H9 (cell line): ENCODE data around the gene SMPX. TPM values are rescaled to one million over a fixed set of nuclear protein-coding genes. Genes with fewer than 3 reads are reported as not detected.

Source experiments
- DNase-seq: peaks from one replicate; pipeline ENCODE4 v3.0.0-alpha.2; 2017
- H2AFZ ChIP-seq: one replicate; pipeline ENCODE4 v1.6.1; 2013; ENCODE audit warnings: mild to moderate bottlenecking, low read length, control low read depth, moderate library complexity
- H2AK5ac ChIP-seq: 2 replicates; pipeline ENCODE4 v1.6.1; 2013; ENCODE audit warnings: low read length, control low read depth, mixed read lengths; ENCODE audit not compliant: insufficient read length
- H2BK120ac ChIP-seq: one replicate; pipeline ENCODE4 v1.6.1; 2013; ENCODE audit warnings: low read depth, mild to moderate bottlenecking, low read length, control low read depth, inconsistent platforms; ENCODE audit not compliant: poor library complexity, severe bottlenecking
- H2BK12ac ChIP-seq: 2 replicates; pipeline ENCODE4 v1.6.1; 2013; ENCODE audit warnings: low read length, control low read depth, mixed read lengths, low read depth; ENCODE audit not compliant: insufficient read length
- H2BK15ac ChIP-seq: 2 replicates; pipeline ENCODE4 v1.6.1; 2013; ENCODE audit warnings: low read depth, low read length, control low read depth
- H2BK20ac ChIP-seq: one replicate; pipeline ENCODE4 v1.6.1; 2013; ENCODE audit warnings: low read depth, mild to moderate bottlenecking, low read length, control low read depth, inconsistent platforms; ENCODE audit not compliant: poor library complexity, severe bottlenecking
- H2BK5ac ChIP-seq: 2 replicates; pipeline ENCODE4 v1.6.1; 2013; ENCODE audit warnings: low read length, control low read depth, mixed read lengths; ENCODE audit not compliant: insufficient read length
- H3K14ac ChIP-seq: 2 replicates; pipeline ENCODE4 v1.6.1; 2013; ENCODE audit warnings: low read length, control low read depth; ENCODE audit not compliant: insufficient read depth
- H3K18ac ChIP-seq: 2 replicates; pipeline ENCODE4 v1.6.1; 2013; ENCODE audit warnings: low read depth, mild to moderate bottlenecking, mixed read lengths, low read length, control low read depth; ENCODE audit not compliant: insufficient read length
- H3K23ac ChIP-seq: 2 replicates; pipeline ENCODE4 v1.6.1; 2013; ENCODE audit warnings: low read length, control low read depth, mixed read lengths, low read depth; ENCODE audit not compliant: insufficient read length
- H3K23me2 ChIP-seq: 2 replicates; pipeline ENCODE4 v1.6.1; 2013; ENCODE audit warnings: low read depth, mild to moderate bottlenecking, mixed read lengths, low read length, control low read depth; ENCODE audit not compliant: insufficient read length, poor library complexity, severe bottlenecking
- H3K27ac ChIP-seq: 2 replicates; pipeline ENCODE4 v1.5.1; 2013; ENCODE audit warnings: low read length, control low read depth, mixed read lengths, low read depth; ENCODE audit not compliant: insufficient read length
- H3K27me3 ChIP-seq: 2 replicates; pipeline ENCODE4 v1.6.1; 2013; ENCODE audit warnings: low read length, control low read depth, inconsistent platforms; ENCODE audit not compliant: insufficient read depth
- H3K4ac ChIP-seq: 2 replicates; pipeline ENCODE4 v1.6.1; 2013; ENCODE audit warnings: low read depth, mild to moderate bottlenecking, control low read depth, inconsistent platforms, low read length, moderate library complexity
- H3K4me1 ChIP-seq: 2 replicates; pipeline ENCODE4 v1.6.1; 2013; ENCODE audit warnings: low read length, control low read depth, inconsistent platforms; ENCODE audit not compliant: insufficient read depth
- H3K4me2 ChIP-seq: 2 replicates; pipeline ENCODE4 v1.6.1; 2013; ENCODE audit warnings: low read length, control low read depth, mixed read lengths; ENCODE audit not compliant: insufficient read length, insufficient read depth
- H3K56ac ChIP-seq: 2 replicates; pipeline ENCODE4 v1.6.1; 2013; ENCODE audit warnings: low read depth, mild to moderate bottlenecking, mixed read lengths, low read length, control low read depth; ENCODE audit not compliant: insufficient read length
- H3K79me1 ChIP-seq: 2 replicates; pipeline ENCODE4 v1.6.1; 2013; ENCODE audit warnings: low read depth, mild to moderate bottlenecking, moderate library complexity, low read length, control low read depth, inconsistent platforms; ENCODE audit not compliant: insufficient read depth, poor library complexity, severe bottlenecking
- H3K79me2 ChIP-seq: 2 replicates; pipeline ENCODE4 v1.6.1; 2013; ENCODE audit warnings: low read length, control low read depth, inconsistent platforms; ENCODE audit not compliant: insufficient read depth
- H3K9ac ChIP-seq: 2 replicates; pipeline ENCODE4 v1.6.1; 2013; ENCODE audit warnings: low read length, control low read depth, mixed read lengths; ENCODE audit not compliant: insufficient read length; ENCODE audit errors: extremely low read depth
- H3K9me3 ChIP-seq: one replicate; pipeline ENCODE4 v1.6.1; 2013; ENCODE audit warnings: low read depth, low read length, inconsistent platforms; ENCODE audit not compliant: control insufficient read depth
- H3T11ph ChIP-seq: one replicate; pipeline ENCODE4 v1.6.1; 2013; ENCODE audit warnings: mild to moderate bottlenecking, low read length, control low read depth, inconsistent platforms
- H4K20me1 ChIP-seq: one replicate; pipeline ENCODE4 v1.6.1; 2013; ENCODE audit not compliant: control insufficient read depth, insufficient read length, insufficient read depth
- H4K5ac ChIP-seq: 2 replicates; pipeline ENCODE4 v1.6.1; 2013; ENCODE audit warnings: low read depth, mild to moderate bottlenecking, mixed read lengths, low read length, control low read depth; ENCODE audit not compliant: insufficient read length
- H4K8ac ChIP-seq: replicated peaks from 2 replicates; pipeline ENCODE4 v1.6.1; 2013; ENCODE audit warnings: low read length, control low read depth, mixed read lengths, low read depth; ENCODE audit not compliant: insufficient read length
- H4K91ac ChIP-seq: 2 replicates; pipeline ENCODE4 v1.6.1; 2013; ENCODE audit warnings: low read depth, mild to moderate bottlenecking, moderate library complexity, mixed read lengths, low read length, control low read depth; ENCODE audit not compliant: insufficient read length
- H3K27ac Mint-ChIP-seq, 3 experiments: 2 replicates in 2 of 3; 3 replicates in 1 of 3; pipeline ENCODE4 v1.8.0; 2020 to 2021; ENCODE audit warnings: mixed read lengths in 3 of 3, mild to moderate bottlenecking in 1 of 3, moderate library complexity in 1 of 3
- H3K27me3 Mint-ChIP-seq: 2 replicates; pipeline ENCODE4 v1.8.0; 2021; ENCODE audit warnings: low read depth, mild to moderate bottlenecking, moderate library complexity, mixed read lengths
- H3K36me3 Mint-ChIP-seq, 3 experiments: 2 replicates in 2 of 3; 3 replicates in 1 of 3; pipeline ENCODE4 v1.8.0; 2020 to 2021; ENCODE audit warnings: low read depth in 3 of 3, mixed read lengths in 3 of 3; ENCODE audit not compliant: insufficient read depth in 1 of 3
- H3K4me1 Mint-ChIP-seq, 2 experiments: 2 replicates each; pipeline ENCODE4 v1.8.0; 2020; ENCODE audit warnings: mixed read lengths in 2 of 2
- H3K4me3 Mint-ChIP-seq, 2 experiments: 2 replicates in 1 of 2; 3 replicates in 1 of 2; pipeline ENCODE4 v1.8.0; 2020 to 2021; ENCODE audit warnings: mild to moderate bottlenecking in 2 of 2, mixed read lengths in 2 of 2, moderate library complexity in 1 of 2
- H3K9me3 Mint-ChIP-seq, 2 experiments: 2 replicates in 1 of 2; 3 replicates in 1 of 2; pipeline ENCODE4 v1.8.0; 2020; ENCODE audit warnings: mild to moderate bottlenecking in 2 of 2, mixed read lengths in 2 of 2, moderate library complexity in 1 of 2
- WGBS: extraction: QIAGEN DNeasy Blood & Tissue Kit; methylation state at CpG from one replicate; pipeline ENCODE4 v1.1.7; 2013; ENCODE audit warnings: missing lambda C conversion rate, low lambda C conversion rate, mixed read lengths; ENCODE audit not compliant: insufficient read length; ENCODE audit errors: extremely low coverage; 5-methylcytosine and 5-hydroxymethylcytosine counted together
- total RNA-seq: library from RNA; stranded (reverse); gene quantifications from 2 replicates; pipeline ENCODE4 v1.2.1, GENCODE V29; 2021
- TF ChIP-seq, protein P1 (sequence below): fragments of 200-600 bp; sonication (generic); conservative IDR thresholded peaks from 3 replicates; pipeline ENCODE4 v1.8.0; 2021; ENCODE audit warnings: antibody characterized with exemption, mild to moderate bottlenecking

SMPX gene
- total RNA-seq, 1 experiment from 2014 or later, result not detected

DNA sequence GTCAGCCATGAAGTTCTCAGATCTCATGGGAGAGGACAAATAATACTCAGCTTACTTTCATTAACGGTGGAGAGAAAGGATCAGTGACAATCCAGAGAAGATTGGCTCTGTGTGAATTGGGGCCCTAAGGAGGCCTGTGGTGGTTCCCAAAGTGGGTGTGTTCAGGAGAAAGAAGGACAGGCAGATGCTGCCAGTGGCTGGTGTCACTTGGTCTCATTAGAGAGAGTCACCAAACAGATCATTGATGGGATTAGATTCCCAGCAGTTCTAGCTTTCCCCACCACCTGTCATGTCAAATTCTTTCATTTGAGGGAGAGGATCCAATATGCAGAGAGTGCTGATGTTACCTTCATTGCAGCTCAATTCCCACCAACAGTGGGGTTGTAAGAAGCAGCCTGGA is 8.0 kb downstream of the SMPX start:
- Histone ChIP-seq H3K4me1 (peaks cover 5% of the 10 kb centered on the region; the same call in 1 of the 2 replicates), H2BK120ac (no peak overlapping the region), H3K27me3 (no peaks in the 10 kb centered on the region), H3K27ac (no peak overlapping the region), H2BK20ac (no peak overlapping the region), H3K23ac (no peak overlapping the region), H3T11ph (no peak overlapping the region), H2BK12ac (no peak overlapping the region), H2BK15ac (no peak overlapping the region), H4K8ac (no peak overlapping the region), H4K91ac (no peak overlapping the region), H3K9ac (no peak overlapping the region), H3K4me2 (no peak overlapping the region), H4K5ac (no peak overlapping the region), H3K79me1 (no peaks in the 10 kb centered on the region), H3K18ac (no peak overlapping the region), H3K79me2 (no peaks in the 10 kb centered on the region), H2AK5ac (no peak overlapping the region), H3K4ac (no peak overlapping the region), H3K56ac (no peak overlapping the region), H3K23me2 (no peaks in the 10 kb centered on the region), H3K9me3 (peaks cover 8% of the 10 kb centered on the region), H4K20me1 (no peaks in the 10 kb centered on the region), H2AFZ (no peak overlapping the region), H3K14ac (no peak overlapping the region), H2BK5ac (no peak overlapping the region)
- Mint-ChIP-seq H3K4me1 (peaks cover 35 to 50% of the 10 kb centered on the region in 2 experiments), H3K4me3 (no peak overlapping the region), H3K9me3 (peaks cover 0 to 16% of the 10 kb centered on the region in 2 experiments; a peak in 3 of 5 replicates), H3K36me3 (no peaks in the 10 kb centered on the region), H3K27ac (no peak overlapping the region), H3K27me3 (peaks cover 5% of the 10 kb centered on the region)
- no CpG with 5 or more reads among the region's 1 CpG for WGBS
- DNase-seq, result no peak
- TF ChIP-seq, protein P1, sequence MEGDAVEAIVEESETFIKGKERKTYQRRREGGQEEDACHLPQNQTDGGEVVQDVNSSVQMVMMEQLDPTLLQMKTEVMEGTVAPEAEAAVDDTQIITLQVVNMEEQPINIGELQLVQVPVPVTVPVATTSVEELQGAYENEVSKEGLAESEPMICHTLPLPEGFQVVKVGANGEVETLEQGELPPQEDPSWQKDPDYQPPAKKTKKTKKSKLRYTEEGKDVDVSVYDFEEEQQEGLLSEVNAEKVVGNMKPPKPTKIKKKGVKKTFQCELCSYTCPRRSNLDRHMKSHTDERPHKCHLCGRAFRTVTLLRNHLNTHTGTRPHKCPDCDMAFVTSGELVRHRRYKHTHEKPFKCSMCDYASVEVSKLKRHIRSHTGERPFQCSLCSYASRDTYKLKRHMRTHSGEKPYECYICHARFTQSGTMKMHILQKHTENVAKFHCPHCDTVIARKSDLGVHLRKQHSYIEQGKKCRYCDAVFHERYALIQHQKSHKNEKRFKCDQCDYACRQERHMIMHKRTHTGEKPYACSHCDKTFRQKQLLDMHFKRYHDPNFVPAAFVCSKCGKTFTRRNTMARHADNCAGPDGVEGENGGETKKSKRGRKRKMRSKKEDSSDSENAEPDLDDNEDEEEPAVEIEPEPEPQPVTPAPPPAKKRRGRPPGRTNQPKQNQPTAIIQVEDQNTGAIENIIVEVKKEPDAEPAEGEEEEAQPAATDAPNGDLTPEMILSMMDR, result no peak
